GM21528 (cell line): ENCODE measurements around the gene SASH1.
"Not testable (repeated sequence)": the region's sequence is repeated elsewhere in the genome, so short reads cannot be mapped to it uniquely, and the experiment has no call there.

Experiments
- ATAC-seq: cut with Tn5 transposase; IDR thresholded peaks from one replicate; pipeline ENCODE4 v1.9.1; 2021; ENCODE audit warnings: mild to moderate bottlenecking, moderate library complexity; ENCODE audit not compliant: unreplicated experiment, low FRiP score

The SASH1 gene

GRCh38 chr6:148359228-148359627 lies 16.6 kb downstream of the SASH1 start:
- ATAC-seq = no peak

DNA sequence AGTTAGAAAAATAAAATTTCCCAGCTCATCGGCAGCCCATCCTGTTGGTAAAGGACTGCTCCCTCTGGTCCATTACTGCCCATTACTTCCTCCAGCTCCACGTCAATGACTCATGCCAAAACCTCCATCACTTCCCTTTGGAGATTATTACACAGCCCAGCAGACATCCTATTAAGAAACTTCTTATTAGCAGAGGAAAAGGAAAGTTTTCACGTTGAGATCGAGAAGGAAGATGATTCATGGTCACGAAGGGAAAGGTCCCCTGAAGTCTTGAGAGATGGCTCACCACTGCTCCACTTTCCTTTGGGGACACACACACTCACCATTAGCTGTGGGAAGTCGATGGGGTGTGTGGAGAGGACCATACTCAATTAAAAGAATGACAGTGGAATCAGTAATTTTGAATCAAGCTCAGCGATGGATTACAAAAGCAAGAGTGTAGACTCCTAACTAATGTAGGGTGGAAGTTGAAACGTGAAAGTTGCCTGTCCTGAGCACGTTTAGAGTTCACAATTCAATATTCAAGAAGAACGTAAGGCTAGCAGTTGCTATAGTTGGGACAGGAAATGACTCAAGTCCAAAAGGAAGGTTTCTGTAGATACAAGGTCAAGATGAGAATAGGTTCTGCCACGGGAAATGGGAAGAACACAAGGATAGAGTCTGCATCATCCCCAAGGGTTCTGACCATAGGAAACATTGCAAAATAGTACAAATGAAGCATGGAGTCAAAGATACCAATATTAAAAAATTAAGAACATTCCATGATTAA lies 21.6 kb downstream of the SASH1 start:
- no peak for ATAC-seq

DNA sequence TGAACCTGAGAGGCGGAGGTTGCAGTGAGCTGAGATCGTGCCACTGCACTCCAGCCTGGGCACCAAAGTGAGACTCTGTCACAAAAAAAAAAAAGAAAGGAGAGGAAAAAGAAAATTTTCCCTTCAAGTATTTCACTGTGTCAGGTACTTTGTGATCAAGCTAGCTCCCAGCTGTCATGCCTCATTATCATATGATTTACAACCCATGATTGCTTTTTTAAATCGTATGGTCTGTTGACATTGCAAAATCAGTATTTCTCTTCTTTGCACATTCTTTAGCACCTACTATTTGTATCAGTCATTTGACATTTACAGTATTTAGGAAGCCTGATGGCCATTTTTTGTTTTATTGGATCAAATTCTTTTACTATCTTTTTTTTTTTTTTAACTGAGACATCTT lies 22.4 kb downstream of the SASH1 start:
- no peak for ATAC-seq

DNA sequence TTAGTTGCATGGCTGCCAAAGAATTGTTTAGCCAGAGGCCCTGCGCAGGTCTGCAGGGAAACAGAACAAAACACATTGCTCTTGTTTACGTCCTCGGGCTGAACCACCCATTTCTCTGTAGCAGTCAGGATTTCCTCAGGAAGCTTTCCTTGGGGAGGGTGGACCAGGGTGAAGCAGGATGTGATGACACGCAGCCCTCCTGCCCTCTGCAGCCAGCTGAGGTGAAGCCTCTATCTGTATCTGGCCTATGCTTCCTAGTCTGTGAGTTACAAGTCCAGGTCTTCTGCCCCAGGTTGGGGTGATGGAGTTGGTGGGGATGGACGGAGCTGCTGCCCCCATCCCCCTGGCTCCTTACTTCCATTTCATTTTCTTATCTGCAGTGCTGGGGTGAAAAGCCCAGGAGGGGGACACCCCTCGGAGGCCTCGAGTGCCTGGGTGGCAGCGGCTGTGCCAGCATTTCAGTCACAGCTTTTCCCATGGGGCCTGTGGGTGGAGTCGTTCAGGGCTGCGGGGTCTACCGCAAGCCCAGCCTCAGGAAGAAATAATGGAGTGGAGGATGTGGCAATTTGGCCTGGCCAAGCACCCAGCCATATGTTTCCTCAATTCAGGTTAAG lies 24.9 kb downstream of the SASH1 start:
- no peak for ATAC-seq

DNA sequence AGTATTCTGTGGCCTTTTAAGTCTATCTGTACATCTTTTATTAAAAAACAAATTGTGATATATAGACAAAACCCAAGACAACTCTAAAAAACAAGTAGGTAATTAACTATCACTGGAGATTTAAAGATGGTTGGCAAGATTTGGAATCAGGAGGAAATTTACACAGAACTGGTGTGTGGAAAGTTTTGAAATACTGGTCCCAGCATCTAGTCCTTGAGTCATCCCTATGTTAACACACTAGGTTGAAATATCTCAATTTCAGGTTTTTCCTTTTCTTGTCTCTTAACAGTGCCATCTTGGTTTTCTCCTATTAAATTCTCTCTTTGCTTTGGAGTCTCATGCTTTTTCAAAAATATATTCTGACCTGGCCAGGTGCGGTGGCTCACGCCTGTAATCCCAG lies 27.5 kb downstream of the SASH1 start:
- ATAC-seq = no peak

DNA sequence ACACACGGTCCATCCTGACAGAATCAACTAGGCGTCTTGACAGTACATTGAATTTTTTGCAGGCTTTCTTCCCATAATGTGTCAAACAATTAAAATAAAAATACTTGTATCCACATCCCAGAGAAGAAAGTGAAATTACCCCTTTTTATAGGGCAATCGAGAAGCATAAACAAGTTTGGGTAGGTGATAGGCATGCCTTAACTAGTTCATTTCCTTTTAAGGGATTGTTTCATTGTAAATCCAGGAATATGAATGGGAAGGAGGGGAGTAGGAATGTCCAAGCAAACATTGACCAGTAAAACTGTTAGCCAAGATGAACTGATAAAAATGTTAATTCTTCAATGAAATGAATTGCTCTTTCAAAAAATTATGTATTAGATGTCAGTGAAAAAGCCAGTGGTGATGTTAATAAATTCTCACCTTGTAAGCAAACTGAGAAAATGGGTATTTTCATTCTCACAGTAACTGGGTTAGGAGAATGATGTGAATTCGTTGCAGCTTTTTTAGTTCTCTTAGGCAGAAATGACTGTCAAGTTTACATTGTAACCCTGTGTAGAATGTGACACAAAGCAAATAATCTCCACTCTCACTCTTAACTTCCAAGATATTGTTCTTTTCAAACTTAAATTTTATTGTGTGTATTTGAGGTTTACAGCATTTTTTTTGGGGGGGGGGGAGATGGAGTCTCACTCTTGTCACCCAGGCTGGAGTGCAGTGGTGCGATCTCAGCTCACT lies 31.6 kb downstream of the SASH1 start:
- ATAC-seq = no peak

DNA sequence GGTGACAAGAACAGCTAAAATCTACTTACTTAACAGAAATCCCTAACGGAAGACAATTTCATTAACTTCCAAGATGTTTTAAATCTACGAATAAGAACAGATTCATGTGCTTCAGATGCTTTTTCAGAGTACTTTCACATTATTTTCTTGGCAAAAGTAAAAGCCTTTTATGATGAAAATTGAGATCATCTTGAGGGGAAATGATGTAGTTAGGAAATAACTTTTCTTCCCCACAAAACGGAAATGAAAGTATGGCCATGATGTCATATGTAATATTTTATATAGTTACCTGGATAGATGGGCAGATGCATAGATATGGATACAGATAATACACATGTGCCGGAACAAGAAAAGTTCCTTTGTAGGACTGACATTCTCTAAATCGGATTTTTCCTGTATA lies 32.8 kb downstream of the SASH1 start:
- ATAC-seq = no peak

- no peak for ATAC-seq
These were observed 36.8 kb downstream of the SASH1 start for GRCh38 chr6:148379481-148379880.

GRCh38 chr6:148379966-148380713 lies 37.5 kb downstream of the SASH1 start:
- no peak for ATAC-seq

GRCh38 chr6:148382051-148382450 lies 39.4 kb downstream of the SASH1 start:
- ATAC-seq = not testable (repeated sequence)

DNA sequence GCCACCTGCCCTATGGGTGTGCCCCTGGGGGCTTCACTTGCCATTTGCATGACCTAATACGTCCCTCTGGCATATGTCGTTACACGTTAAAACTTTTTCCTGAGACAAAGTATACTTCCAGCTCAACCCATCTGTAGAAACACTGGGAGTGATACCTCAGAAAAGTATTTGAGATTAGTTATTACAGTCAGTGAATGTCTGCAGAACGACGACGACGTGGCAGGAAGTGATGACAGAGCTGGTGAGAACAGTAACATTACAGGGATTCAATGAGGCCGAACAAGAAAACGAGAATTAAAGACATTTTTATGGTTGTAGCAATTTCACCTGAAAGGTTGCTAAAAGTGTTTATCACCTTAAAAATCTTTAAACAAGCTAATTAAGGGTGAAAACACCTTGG lies 40.2 kb downstream of the SASH1 start:
- ATAC-seq = no peak

GRCh38 chr6:148383658-148384368 lies 41.2 kb downstream of the SASH1 start:
- no peak for ATAC-seq

GRCh38 chr6:148385379-148385778 lies 42.7 kb downstream of the SASH1 start:
- ATAC-seq = no peak

DNA sequence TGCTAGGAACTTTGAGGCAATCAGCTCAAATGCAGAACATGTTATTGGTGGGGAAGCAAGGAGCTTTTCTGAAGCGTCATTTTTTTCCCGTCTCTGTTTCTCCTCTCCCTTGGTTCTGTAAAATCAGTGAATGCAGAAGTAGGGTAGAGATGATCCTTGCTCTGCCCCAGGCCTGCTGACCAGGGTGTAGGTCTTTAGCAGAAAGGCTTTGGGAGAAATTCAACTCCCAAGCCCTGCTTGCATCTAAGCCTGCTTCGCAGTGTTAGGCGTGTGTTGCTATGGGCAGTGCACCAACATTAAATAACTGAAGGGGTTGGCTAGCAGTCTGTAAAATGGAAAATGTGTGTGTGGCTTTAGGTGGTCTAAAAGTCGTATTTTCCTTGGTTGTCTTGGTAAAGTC lies 45.9 kb downstream of the SASH1 start:
- ATAC-seq = no peak

DNA sequence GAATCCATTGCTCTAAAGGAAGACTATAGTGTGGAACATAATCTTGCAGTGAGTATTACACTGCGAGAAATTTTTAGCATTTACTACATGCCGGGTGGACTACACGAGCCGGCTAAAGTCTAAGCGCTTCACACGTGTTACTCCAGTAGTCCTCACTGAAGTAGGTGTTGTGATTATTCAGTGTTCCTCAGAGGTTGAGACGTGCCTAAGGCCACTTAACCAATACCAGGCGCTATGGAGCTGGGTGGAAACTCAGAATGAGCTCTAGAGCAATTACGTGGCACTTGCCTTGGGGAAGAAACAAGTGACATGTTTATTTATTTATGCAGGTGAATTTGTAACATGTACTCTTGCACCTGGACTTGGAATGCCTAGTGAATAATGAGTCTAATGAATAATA lies 46.4 kb downstream of the SASH1 start:
- ATAC-seq = no peak

DNA sequence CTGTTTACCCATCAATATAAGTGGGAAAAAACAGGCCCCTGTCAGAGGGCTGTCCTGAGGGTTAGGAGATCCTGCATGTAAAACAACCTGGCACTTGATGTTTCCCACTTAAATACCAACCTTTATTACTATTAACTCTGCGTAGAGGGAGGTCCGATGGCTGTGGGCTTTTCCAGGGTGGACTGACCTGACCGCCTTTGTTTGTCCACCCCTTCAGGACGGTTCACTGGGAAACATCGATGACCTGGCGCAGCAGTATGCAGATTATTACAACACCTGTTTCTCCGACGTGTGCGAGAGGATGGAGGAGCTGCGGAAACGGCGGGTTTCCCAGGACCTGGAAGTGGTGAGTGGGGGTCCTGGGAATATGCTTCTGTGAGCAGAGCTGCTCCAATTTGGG lies 47.3 kb downstream of the SASH1 start:
- ATAC-seq = no peak

DNA sequence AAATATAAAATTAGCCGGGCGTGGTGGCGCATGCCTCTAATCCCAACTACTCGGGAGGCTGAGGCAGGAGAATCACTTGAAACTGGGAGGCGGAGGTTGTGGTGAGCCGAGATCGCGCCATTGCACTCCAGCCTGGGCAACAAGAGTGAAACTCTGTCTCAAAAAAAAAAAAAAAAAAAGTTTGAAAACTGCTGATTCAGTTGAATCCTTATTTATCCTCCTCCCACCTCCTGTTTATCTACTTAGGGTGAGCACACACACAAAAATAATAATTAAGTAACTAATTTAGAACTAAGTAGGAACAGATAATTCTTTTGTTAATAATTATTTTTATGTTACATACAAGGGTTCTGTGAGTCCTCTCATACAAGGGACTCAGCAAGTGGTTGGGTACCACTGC lies 49.5 kb downstream of the SASH1 start:
- ATAC-seq = not testable (repeated sequence)

GRCh38 chr6:148392671-148393070 lies 50.0 kb downstream of the SASH1 start:
- ATAC-seq = no peak

- ATAC-seq = no peak
These were observed 53.0 kb downstream of the SASH1 start for GRCh38 chr6:148395583-148396101.

- ATAC-seq = no peak
These were observed 53.8 kb downstream of the SASH1 start for GRCh38 chr6:148396411-148396810.
